Measurements from ENCODE around the gene PALD1.

PALD1 gene

DNA sequence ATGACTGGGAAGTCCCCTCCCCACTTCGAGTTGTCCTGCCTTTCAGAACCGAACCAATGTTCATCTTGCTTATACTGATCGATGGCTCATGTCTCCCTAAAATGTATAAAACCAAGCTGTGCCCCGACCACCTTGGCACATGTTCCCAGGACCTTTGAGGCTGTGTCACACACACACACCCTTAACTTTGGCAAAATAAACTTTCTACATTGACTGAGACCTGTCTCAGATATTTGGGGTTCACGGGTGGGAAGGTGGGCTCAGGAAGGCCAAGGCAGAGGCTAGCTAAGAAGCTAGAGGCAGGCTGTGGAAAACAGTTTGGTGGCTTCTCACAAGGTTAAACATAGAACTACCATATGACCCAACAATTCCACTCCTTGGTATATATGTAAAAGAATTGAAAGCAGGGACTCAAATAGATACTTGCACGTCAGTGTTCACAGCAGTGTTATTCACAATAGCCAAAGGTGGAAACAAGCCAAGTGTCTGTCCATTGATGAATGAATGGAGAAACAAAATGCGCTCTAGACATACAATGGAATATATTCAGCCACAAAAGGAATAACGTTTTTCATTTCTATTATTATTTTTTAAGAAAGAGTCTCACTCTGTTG, 108.6 kb downstream of the PALD1 start:
- H3K4me1 ChIP-seq (ENCODE audit: low read depth, poor library complexity, severe bottlenecking): no peaks in the 10 kb centered on the region
- no peak overlapping the region for H3K9ac ChIP-seq
- no peak overlapping the region for H2AFZ ChIP-seq (ENCODE audit: low read depth)
- H3K27me3 ChIP-seq (ENCODE audit: insufficient read depth, low read depth): 0 out of 2 replicates have a peak, but pooled peaks cover 2% of the 10 kb centered on the region
- H3K4me3 ChIP-seq (IDR thresholded peaks at IDR 0.05; ENCODE audit: insufficient read depth, low read depth, low read length): no peak overlapping the region
- H3K4me2 ChIP-seq: no peak overlapping the region
- TF ChIP-seq, protein P1, sequence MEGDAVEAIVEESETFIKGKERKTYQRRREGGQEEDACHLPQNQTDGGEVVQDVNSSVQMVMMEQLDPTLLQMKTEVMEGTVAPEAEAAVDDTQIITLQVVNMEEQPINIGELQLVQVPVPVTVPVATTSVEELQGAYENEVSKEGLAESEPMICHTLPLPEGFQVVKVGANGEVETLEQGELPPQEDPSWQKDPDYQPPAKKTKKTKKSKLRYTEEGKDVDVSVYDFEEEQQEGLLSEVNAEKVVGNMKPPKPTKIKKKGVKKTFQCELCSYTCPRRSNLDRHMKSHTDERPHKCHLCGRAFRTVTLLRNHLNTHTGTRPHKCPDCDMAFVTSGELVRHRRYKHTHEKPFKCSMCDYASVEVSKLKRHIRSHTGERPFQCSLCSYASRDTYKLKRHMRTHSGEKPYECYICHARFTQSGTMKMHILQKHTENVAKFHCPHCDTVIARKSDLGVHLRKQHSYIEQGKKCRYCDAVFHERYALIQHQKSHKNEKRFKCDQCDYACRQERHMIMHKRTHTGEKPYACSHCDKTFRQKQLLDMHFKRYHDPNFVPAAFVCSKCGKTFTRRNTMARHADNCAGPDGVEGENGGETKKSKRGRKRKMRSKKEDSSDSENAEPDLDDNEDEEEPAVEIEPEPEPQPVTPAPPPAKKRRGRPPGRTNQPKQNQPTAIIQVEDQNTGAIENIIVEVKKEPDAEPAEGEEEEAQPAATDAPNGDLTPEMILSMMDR (conservative IDR thresholded peaks at IDR 0.05; ENCODE audit: low read depth, low read length): no peak
- no peaks in the 10 kb centered on the region for H3K79me2 ChIP-seq (ENCODE audit: insufficient read depth, low read depth)
- no peaks in the 10 kb centered on the region for H4K20me1 ChIP-seq (ENCODE audit: insufficient read depth)
- H3K36me3 ChIP-seq (ENCODE audit: insufficient read depth): no peaks in the 10 kb centered on the region
- no peak overlapping the region for H3K27ac ChIP-seq

DNA sequence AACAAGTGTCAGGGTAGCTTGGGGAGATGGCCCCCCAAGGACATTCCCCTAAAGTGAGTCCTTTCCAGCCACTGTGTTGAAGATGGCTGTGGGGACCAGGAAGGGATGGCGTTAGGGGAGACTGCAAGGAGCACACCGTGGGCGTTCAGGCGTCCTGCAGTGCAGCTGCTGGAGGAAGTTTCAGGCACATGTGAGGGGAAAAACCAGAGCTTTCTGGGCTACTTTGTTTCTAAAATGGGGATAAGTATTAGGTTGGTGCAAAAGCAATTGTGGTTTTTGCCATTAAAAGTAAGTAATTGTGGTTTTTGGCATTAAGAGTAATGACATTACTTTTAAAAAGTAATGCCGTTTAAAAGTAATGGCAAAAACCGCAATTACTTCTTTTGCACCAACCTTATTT, 109.7 kb downstream of the PALD1 start:
- H3K9ac ChIP-seq: no peak overlapping the region
- no peak overlapping the region for H3K27ac ChIP-seq
- H3K4me2 ChIP-seq: no peak overlapping the region
- no peaks in the 10 kb centered on the region for H3K36me3 ChIP-seq (ENCODE audit: insufficient read depth)
- H4K20me1 ChIP-seq (ENCODE audit: insufficient read depth): no peaks in the 10 kb centered on the region
- no peak overlapping the region for H3K4me3 ChIP-seq (IDR thresholded peaks at IDR 0.05; ENCODE audit: insufficient read depth, low read depth, low read length)
- H2AFZ ChIP-seq (ENCODE audit: low read depth): no peak overlapping the region
- 0 out of 2 replicates have a peak, but pooled peaks cover 2% of the 10 kb centered on the region for H3K27me3 ChIP-seq (ENCODE audit: insufficient read depth, low read depth)
- TF ChIP-seq, protein P1 (conservative IDR thresholded peaks at IDR 0.05; ENCODE audit: low read depth, low read length): no peak
- no peaks in the 10 kb centered on the region for H3K4me1 ChIP-seq (ENCODE audit: low read depth, poor library complexity, severe bottlenecking)
- no peaks in the 10 kb centered on the region for H3K79me2 ChIP-seq (ENCODE audit: insufficient read depth, low read depth)

DNA sequence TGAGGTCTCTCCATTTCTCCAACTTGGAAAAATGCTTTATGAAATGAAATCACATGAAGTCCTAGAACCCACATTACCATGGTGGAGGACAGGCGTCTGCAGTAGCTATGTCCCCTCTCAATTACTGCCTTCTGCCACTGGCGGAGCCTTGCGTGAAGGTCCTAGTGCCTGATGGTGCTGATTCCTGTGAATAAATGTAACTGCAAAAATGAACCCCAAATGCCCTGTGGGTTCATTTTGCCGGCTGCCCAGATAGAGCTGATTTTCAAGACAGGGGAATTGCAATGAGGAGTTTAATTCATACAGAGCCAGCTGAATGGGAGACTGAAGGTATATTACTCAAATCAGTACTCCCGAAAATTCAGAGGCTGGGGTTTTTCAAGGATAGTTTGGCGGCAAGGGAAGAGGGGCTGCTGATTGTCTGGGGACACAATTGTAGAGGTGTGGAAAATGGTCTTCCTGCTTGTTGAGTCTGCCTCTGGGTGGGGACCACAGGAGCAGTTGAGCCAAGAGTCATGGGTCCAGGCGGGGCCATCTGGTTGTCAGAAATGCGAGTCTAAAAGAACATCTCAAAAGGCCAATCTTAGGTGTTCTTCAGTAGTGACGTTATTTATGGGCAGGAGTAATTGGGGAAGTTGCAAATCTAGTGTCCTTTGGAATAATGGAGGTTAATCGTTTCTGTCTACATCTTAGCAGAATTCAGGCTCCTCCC, 110.4 kb downstream of the PALD1 start:
- Histone ChIP-seq H3K4me2 (no peak overlapping the region), H3K9ac (no peak overlapping the region), H3K27me3 (ENCODE audit: insufficient read depth, low read depth) (0 out of 2 replicates have a peak, but pooled peaks cover under 1% of the 10 kb centered on the region), H3K4me1 (ENCODE audit: low read depth, poor library complexity, severe bottlenecking) (no peaks in the 10 kb centered on the region), H3K36me3 (ENCODE audit: insufficient read depth) (no peaks in the 10 kb centered on the region), H2AFZ (ENCODE audit: low read depth) (no peak overlapping the region), H3K4me3 (IDR thresholded peaks at IDR 0.05; ENCODE audit: insufficient read depth, low read depth, low read length) (no peak overlapping the region), H4K20me1 (ENCODE audit: insufficient read depth) (no peaks in the 10 kb centered on the region), H3K79me2 (ENCODE audit: insufficient read depth, low read depth) (no peaks in the 10 kb centered on the region), H3K27ac (no peak overlapping the region)
- TF ChIP-seq, protein P1 (conservative IDR thresholded peaks at IDR 0.05; ENCODE audit: low read depth, low read length): no peak

DNA sequence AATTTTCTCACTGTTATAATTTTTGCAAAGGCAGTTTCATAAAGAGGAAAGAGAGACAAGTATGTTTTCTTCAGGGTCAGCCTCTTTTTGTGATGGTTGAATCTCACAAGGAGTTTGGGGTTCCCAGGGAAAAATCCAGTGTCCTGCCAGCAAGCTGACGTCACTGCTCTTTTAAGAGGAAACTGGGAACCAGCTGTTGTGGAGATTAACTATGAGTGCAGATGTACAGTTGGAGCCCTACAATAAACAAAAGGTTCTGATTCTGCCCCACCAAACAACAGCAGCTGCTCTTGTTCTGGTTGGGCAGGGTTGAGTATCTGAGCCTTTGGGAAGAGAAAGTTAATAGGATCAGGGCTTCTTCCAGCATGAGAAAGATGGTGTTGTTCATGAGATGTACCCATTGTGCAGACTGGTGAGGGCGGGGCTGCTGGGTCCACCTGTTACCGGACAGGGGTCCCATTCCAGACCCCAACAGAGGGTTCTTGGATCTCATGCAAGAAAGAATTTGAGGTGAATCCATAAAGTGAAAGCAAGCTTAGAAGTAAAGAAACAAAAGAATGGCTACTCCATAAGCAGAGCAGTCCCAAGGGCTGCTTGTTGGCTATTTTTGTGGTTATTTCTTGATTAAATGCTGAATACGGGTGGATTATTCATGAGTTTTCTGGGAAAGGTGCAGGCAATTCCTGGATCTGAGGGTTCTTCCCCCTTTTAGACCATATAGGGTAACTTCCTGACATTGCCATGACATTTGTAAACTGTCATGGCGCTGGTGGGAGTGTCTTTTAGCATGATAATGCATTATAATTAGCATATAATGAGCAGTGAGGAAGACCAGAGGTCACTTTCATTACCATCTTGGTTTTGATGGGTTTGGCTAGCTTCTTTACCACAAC, 111.4 kb downstream of the PALD1 start:
- Histone ChIP-seq H3K36me3 (ENCODE audit: insufficient read depth) (no peaks in the 10 kb centered on the region), H3K9ac (no peak overlapping the region), H4K20me1 (ENCODE audit: insufficient read depth) (no peaks in the 10 kb centered on the region), H3K27me3 (ENCODE audit: insufficient read depth, low read depth) (no peaks in the 10 kb centered on the region), H3K4me2 (no peak overlapping the region), H2AFZ (ENCODE audit: low read depth) (no peak overlapping the region), H3K79me2 (ENCODE audit: insufficient read depth, low read depth) (no peaks in the 10 kb centered on the region), H3K4me3 (IDR thresholded peaks at IDR 0.05; ENCODE audit: insufficient read depth, low read depth, low read length) (no peak overlapping the region), H3K4me1 (ENCODE audit: low read depth, poor library complexity, severe bottlenecking) (no peaks in the 10 kb centered on the region), H3K27ac (no peak overlapping the region)
- TF ChIP-seq, protein P1 (conservative IDR thresholded peaks at IDR 0.05; ENCODE audit: low read depth, low read length): no peak

Measured in KMS-11 (cell line).